Measurements from ENCODE around the gene GRK3.

Gene GRK3

GRCh38 chr22:25677631-25678030 lies 113.2 kb downstream of the GRK3 start:
- no peak overlapping the region for H3K4me2 ChIP-seq
- H3K9ac ChIP-seq: no peak overlapping the region
- no peak overlapping the region for H3K4me3 ChIP-seq
- peaks cover 0 to 10% (median 0%) of the 10 kb centered on the region in 10 experiments; a peak in 3 of 20 replicates for H3K4me1 ChIP-seq
- H3K27me3 ChIP-seq: no peaks in the 10 kb centered on the region
- TF ChIP-seq Cebpa-rat (IDR thresholded peaks at IDR 0.05): no peak
- peaks cover 0 to 5% (median 0%) of the 10 kb centered on the region in 11 experiments; a peak in 3 of 22 replicates for H4K20me1 ChIP-seq
- no peak overlapping the region for H3K27ac ChIP-seq
- peaks cover 20 to 83% (median 57%) of the 10 kb centered on the region in 11 experiments; a peak in 20 of 22 replicates for H3K36me3 ChIP-seq
- no peaks in the 10 kb centered on the region for H3K9me3 ChIP-seq (replicated peaks in 1 of 11)

DNA sequence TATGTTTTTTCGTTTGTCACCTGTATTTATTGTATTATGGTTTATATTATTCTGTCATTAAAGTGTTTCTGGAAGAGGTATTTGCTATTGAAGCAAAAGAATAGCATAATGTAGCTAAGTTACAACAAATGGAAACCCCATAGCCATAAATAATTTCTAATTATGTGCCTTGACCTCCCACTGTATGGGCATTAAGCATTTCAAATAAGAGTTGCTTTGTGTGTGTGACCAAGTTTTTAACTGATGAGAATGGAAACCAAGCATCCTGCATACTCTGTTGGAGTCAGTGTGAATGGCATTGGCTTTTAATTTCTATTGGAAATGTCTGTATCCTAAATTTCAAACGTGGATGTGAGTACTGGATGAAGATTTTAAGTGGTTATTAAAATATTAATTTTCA lies 115.6 kb downstream of the GRK3 start:
- Histone ChIP-seq H3K9ac (no peak overlapping the region), H3K9me3 (replicated peaks in 1 of 11) (no peaks in the 10 kb centered on the region; a peak in 1 of 22 replicates), H3K27me3 (no peaks in the 10 kb centered on the region), H3K36me3 (peaks cover 6 to 82% (median 44%) of the 10 kb centered on the region in 11 experiments; a peak in 19 of 22 replicates), H4K20me1 (peaks cover 0 to 5% (median 0%) of the 10 kb centered on the region in 11 experiments; a peak in 3 of 22 replicates), H3K27ac (no peak overlapping the region), H3K4me1 (peaks cover 0 to 10% (median 0%) of the 10 kb centered on the region in 10 experiments; a peak in 3 of 20 replicates), H3K4me3 (no peak overlapping the region), H3K4me2 (no peak overlapping the region)
- no peak for TF ChIP-seq Cebpa-rat (IDR thresholded peaks at IDR 0.05)

DNA sequence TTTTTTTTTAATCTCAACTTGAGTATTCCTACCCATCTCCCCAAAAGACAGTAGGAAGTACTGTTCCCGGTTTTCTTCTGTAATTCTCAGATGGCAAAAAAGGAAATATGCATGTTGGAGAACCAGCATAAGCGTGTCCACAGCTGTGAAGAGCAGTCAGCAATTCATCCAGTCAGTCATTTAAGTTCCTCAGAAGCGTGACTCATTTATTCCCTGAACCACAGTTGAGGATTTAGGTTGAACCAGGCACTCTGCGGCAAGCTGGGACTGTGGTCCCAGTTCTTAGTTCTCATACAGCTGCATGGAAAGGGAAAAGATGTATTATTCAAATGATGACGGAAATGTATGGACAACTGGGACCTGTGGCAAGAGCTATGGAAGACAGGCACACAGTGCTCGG lies 116.5 kb downstream of the GRK3 start:
- Histone ChIP-seq H3K27ac (no peak overlapping the region), H3K9me3 (replicated peaks in 1 of 11) (no peaks in the 10 kb centered on the region; a peak in 1 of 22 replicates), H3K27me3 (no peaks in the 10 kb centered on the region), H3K4me1 (peaks cover 0 to 10% (median 0%) of the 10 kb centered on the region in 10 experiments; a peak in 3 of 20 replicates), H4K20me1 (peaks cover 0 to 5% (median 0%) of the 10 kb centered on the region in 11 experiments; a peak in 3 of 22 replicates), H3K36me3 (peaks cover 6 to 82% (median 36%) of the 10 kb centered on the region in 11 experiments; a peak in 18 of 22 replicates), H3K4me3 (no peak overlapping the region), H3K4me2 (peak overlapping the region in 2 of 11 experiments; percentile 27 to 52; a peak in 4 of 22 replicates), H3K9ac (no peak overlapping the region)
- TF ChIP-seq Cebpa-rat (IDR thresholded peaks at IDR 0.05): no peak

GRCh38 chr22:25682109-25682508 lies 117.6 kb downstream of the GRK3 start:
- no peak overlapping the region for H3K4me2 ChIP-seq
- H3K9ac ChIP-seq: no peak overlapping the region
- no peak overlapping the region for H3K27ac ChIP-seq
- peaks cover 0 to 5% (median 0%) of the 10 kb centered on the region in 11 experiments; a peak in 3 of 22 replicates for H4K20me1 ChIP-seq
- TF ChIP-seq Cebpa-rat (IDR thresholded peaks at IDR 0.05): no peak
- peaks cover 5 to 80% (median 36%) of the 10 kb centered on the region in 11 experiments; a peak in 16 of 22 replicates for H3K36me3 ChIP-seq
- no peaks in the 10 kb centered on the region for H3K27me3 ChIP-seq
- no peaks in the 10 kb centered on the region; a peak in 1 of 22 replicates for H3K9me3 ChIP-seq (replicated peaks in 1 of 11)
- no peak overlapping the region for H3K4me3 ChIP-seq
- peaks cover 0 to 10% (median 0%) of the 10 kb centered on the region in 10 experiments; a peak in 3 of 20 replicates for H3K4me1 ChIP-seq

GRCh38 chr22:25688627-25689026 lies 124.2 kb downstream of the GRK3 start:
- Histone ChIP-seq H3K9ac (no peak overlapping the region), H3K4me3 (no peak overlapping the region), H3K4me2 (no peak overlapping the region), H3K36me3 (peaks cover 22 to 98% (median 52%) of the 10 kb centered on the region in 11 experiments; a peak in 21 of 22 replicates), H4K20me1 (no peaks in the 10 kb centered on the region), H3K9me3 (replicated peaks in 1 of 11) (no peaks in the 10 kb centered on the region), H3K4me1 (peaks cover 0 to 17% (median 10%) of the 10 kb centered on the region in 10 experiments; a peak in 12 of 20 replicates), H3K27ac (no peak overlapping the region), H3K27me3 (no peaks in the 10 kb centered on the region)
- peak in 6 of 11 experiments; percentile 16 to 84 (median 57); a peak in 7 of 22 replicates for TF ChIP-seq Cebpa-rat (IDR thresholded peaks at IDR 0.05)

GRCh38 chr22:25689631-25690030 lies 125.2 kb downstream of the GRK3 start:
- Histone ChIP-seq H3K4me3 (no peak overlapping the region), H3K27ac (no peak overlapping the region), H3K4me2 (no peak overlapping the region), H4K20me1 (no peaks in the 10 kb centered on the region), H3K36me3 (peaks cover 28 to 98% (median 59%) of the 10 kb centered on the region in 11 experiments; a peak in 21 of 22 replicates), H3K9me3 (replicated peaks in 1 of 11) (no peaks in the 10 kb centered on the region), H3K9ac (no peak overlapping the region), H3K4me1 (peaks cover 0 to 17% (median 10%) of the 10 kb centered on the region in 10 experiments; a peak in 13 of 20 replicates), H3K27me3 (no peaks in the 10 kb centered on the region)
- no peak for TF ChIP-seq Cebpa-rat (IDR thresholded peaks at IDR 0.05)

- Histone ChIP-seq H3K27me3 (no peaks in the 10 kb centered on the region), H3K4me3 (no peak overlapping the region), H3K4me1 (peaks cover 0 to 17% (median 10%) of the 10 kb centered on the region in 10 experiments; a peak in 13 of 20 replicates), H3K4me2 (peak overlapping the region in 6 of 11 experiments; percentile 7 to 53 (median 28); a peak in 9 of 22 replicates), H3K36me3 (peaks cover 40 to 98% (median 66%) of the 10 kb centered on the region in 11 experiments; a peak in 21 of 22 replicates), H4K20me1 (no peaks in the 10 kb centered on the region), H3K9me3 (replicated peaks in 1 of 11) (no peaks in the 10 kb centered on the region), H3K27ac (no peak overlapping the region), H3K9ac (no peak overlapping the region)
- no peak for TF ChIP-seq Cebpa-rat (IDR thresholded peaks at IDR 0.05)
Measured at GRCh38 chr22:25690798-25691197, 126.3 kb downstream of the GRK3 start.

DNA sequence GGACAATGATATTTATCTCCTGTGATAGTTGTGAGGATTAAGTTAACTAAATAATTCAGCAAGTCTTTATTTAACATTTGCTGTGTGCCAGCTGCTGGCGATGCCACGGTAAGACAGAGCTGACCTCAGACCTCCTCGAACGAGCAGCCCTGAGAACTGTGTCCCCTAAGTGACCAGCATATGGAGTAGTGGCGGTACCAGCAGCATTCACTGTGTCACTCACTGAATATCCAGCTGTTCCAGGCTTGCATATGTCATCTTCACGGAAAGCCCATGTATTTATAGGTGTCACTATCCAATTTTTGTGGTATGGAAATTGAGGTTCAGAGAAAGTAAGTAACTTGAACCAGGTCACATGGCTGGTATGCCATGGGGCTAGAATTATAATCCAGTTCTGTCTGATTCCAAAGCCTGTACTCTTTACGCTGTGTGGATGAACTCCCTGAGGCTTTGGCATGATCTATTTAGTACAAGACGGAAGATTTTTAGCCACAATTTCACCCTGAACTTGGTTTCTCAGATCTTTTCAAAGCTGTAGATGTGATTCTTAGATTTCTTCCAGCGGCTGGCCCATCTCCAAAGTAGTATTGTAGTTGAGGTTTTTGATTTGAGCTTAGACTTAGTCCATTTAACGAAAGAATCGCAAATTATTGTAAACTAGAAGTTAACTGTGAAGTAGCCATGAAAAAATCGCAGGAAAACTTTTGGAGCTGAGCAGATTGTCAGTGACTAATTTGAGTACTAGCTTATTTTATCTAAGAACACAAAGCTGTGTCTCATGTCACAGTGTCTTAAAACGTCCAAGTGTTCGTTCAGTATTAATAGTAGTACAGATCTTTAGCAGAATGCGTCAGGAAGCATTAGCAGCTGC lies 128.2 kb downstream of the GRK3 start:
- Histone ChIP-seq H3K27ac (no peak overlapping the region), H4K20me1 (peaks cover 0 to 5% (median 0%) of the 10 kb centered on the region in 11 experiments; a peak in 1 of 22 replicates), H3K4me1 (peaks cover 0 to 17% (median 10%) of the 10 kb centered on the region in 10 experiments; a peak in 13 of 20 replicates), H3K27me3 (no peaks in the 10 kb centered on the region), H3K4me2 (no peak overlapping the region), H3K9ac (no peak overlapping the region), H3K4me3 (no peak overlapping the region), H3K36me3 (peaks cover 46 to 100% (median 78%) of the 10 kb centered on the region in 11 experiments; a peak in 21 of 22 replicates), H3K9me3 (replicated peaks in 1 of 11) (no peaks in the 10 kb centered on the region)
- no peak for TF ChIP-seq Cebpa-rat (IDR thresholded peaks at IDR 0.05)

DNA sequence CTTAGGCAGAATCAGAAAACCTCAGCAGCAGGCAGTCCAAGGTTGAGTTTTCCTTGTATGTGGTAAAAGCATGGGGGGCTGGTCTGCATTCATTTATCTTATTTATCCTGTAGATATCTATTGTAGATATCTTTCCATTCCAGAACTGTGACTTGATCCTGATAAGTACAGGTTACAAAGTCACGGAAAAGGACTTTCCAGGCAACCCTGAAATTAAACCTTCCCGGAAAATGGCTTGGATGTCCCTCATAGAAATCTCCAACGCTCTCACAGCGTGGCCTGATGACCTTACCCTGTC lies 128.7 kb downstream of the GRK3 start:
- Histone ChIP-seq H3K4me2 (no peak overlapping the region), H3K9ac (no peak overlapping the region), H3K27me3 (no peaks in the 10 kb centered on the region), H3K27ac (no peak overlapping the region), H3K4me1 (peaks cover 0 to 17% (median 10%) of the 10 kb centered on the region in 10 experiments; a peak in 13 of 20 replicates), H3K4me3 (no peak overlapping the region), H3K36me3 (peaks cover 45 to 98% (median 75%) of the 10 kb centered on the region in 11 experiments; a peak in 21 of 22 replicates), H3K9me3 (replicated peaks in 1 of 11) (no peaks in the 10 kb centered on the region), H4K20me1 (peaks cover 0 to 5% (median 0%) of the 10 kb centered on the region in 11 experiments; a peak in 1 of 22 replicates)
- no peak for TF ChIP-seq Cebpa-rat (IDR thresholded peaks at IDR 0.05)

All from BLaER1 treated with 17β-estradiol and CSF1 and Interleukin-3, amounts not matched to agents 10 nM and 100 nM (cell line).